Subcutaneous abdominal adipose tissue (tissue), 5 donors: Measurements from ENCODE around the gene BANP.

Experiments used
- H3K27ac ChIP-seq: one replicate; pipeline ENCODE4 v1.7.0; 2013; ENCODE audit warnings: low read depth, mild to moderate bottlenecking, inconsistent platforms, low read length, moderate library complexity
- H3K27me3 ChIP-seq, 5 donors: one replicate each; pipeline ENCODE4 v1.7.0; 2013; ENCODE audit warnings: low read length in 5 of 5, inconsistent platforms in 1 of 5; ENCODE audit not compliant: control insufficient read depth in 5 of 5, insufficient read depth in 4 of 5
- H3K36me3 ChIP-seq, 5 donors: one replicate each; pipeline ENCODE4 v1.7.0; 2013; ENCODE audit warnings: low read length in 5 of 5; ENCODE audit not compliant: control insufficient read depth in 5 of 5, insufficient read depth in 5 of 5
- H3K4me1 ChIP-seq, 5 donors: one replicate each; pipeline ENCODE4 v1.7.0; 2013; ENCODE audit warnings: low read length in 5 of 5, mild to moderate bottlenecking in 3 of 5, moderate library complexity in 1 of 5; ENCODE audit not compliant: control insufficient read depth in 5 of 5, insufficient read depth in 5 of 5
- H3K4me3 ChIP-seq, 5 donors: one replicate each; pipeline ENCODE4 v1.7.0; 2013; ENCODE audit warnings: low read length in 5 of 5, low read depth in 1 of 5
- H3K9ac ChIP-seq, 5 donors: one replicate each; pipeline ENCODE4 v1.7.0; 2013; ENCODE audit warnings: low read length in 5 of 5, mild to moderate bottlenecking in 4 of 5, moderate library complexity in 3 of 5
- H3K9me3 ChIP-seq, 5 donors: one replicate each; pipeline ENCODE4 v1.7.0; 2013; ENCODE audit warnings: low read length in 5 of 5; ENCODE audit not compliant: control insufficient read depth in 5 of 5
- donor health status: healthy.
- donor health status: healthy.
- donor health status: healthy.
- donor health status: healthy.
- donor health status: healthy.

BANP gene

GRCh38 chr16:88003316-88003715 lies 52.1 kb downstream of the BANP start:
- Histone ChIP-seq H3K27ac (no peak overlapping the region), H3K4me3 (no peak overlapping the region), H3K9ac (no peak overlapping the region), H3K36me3 (peaks cover 0 to 39% (median 27%) of the 10 kb centered on the region in 5 donors), H3K9me3 (no peaks in the 10 kb centered on the region), H3K27me3 (no peaks in the 10 kb centered on the region), H3K4me1 (peaks cover 0 to 13% (median 8%) of the 10 kb centered on the region in 5 donors)

GRCh38 chr16:88003736-88004135 lies 52.5 kb downstream of the BANP start:
- Histone ChIP-seq H3K27me3 (no peaks in the 10 kb centered on the region), H3K27ac (no peak overlapping the region), H3K9ac (no peak overlapping the region), H3K4me1 (peaks cover 0 to 13% (median 8%) of the 10 kb centered on the region in 5 donors), H3K36me3 (peaks cover 0 to 36% (median 27%) of the 10 kb centered on the region in 5 donors), H3K9me3 (no peaks in the 10 kb centered on the region), H3K4me3 (no peak overlapping the region)

GRCh38 chr16:88004391-88004790 lies 53.2 kb downstream of the BANP start:
- no peaks in the 10 kb centered on the region for H3K27me3 ChIP-seq
- H3K4me3 ChIP-seq: no peak overlapping the region
- H3K9ac ChIP-seq: no peak overlapping the region
- H3K36me3 ChIP-seq: peaks cover 1 to 31% (median 25%) of the 10 kb centered on the region in 5 donors
- H3K9me3 ChIP-seq: no peaks in the 10 kb centered on the region
- no peak overlapping the region for H3K27ac ChIP-seq
- H3K4me1 ChIP-seq: peaks cover 0 to 13% (median 8%) of the 10 kb centered on the region in 5 donors

- Histone ChIP-seq H3K27ac (no peak overlapping the region), H3K9me3 (no peaks in the 10 kb centered on the region), H3K4me1 (peaks cover 0 to 13% (median 8%) of the 10 kb centered on the region in 5 donors), H3K27me3 (no peaks in the 10 kb centered on the region), H3K36me3 (peaks cover 9 to 39% (median 29%) of the 10 kb centered on the region in 5 donors), H3K9ac (no peak overlapping the region), H3K4me3 (no peak overlapping the region)
These were observed 53.9 kb downstream of the BANP start for GRCh38 chr16:88005181-88005581.

GRCh38 chr16:88005968-88006367 lies 54.7 kb downstream of the BANP start:
- Histone ChIP-seq H3K27ac (no peak overlapping the region), H3K4me3 (no peak overlapping the region), H3K4me1 (peaks cover 0 to 13% (median 8%) of the 10 kb centered on the region in 5 donors), H3K36me3 (peaks cover 9 to 47% (median 36%) of the 10 kb centered on the region in 5 donors), H3K9me3 (no peaks in the 10 kb centered on the region), H3K27me3 (no peaks in the 10 kb centered on the region), H3K9ac (no peak overlapping the region)

- Histone ChIP-seq H3K27me3 (no peaks in the 10 kb centered on the region), H3K27ac (peak overlapping the region; percentile 43), H3K9ac (peak overlapping the region in 1 of 5 donors; percentile 46), H3K4me3 (no peak overlapping the region), H3K36me3 (peaks cover 9 to 49% (median 36%) of the 10 kb centered on the region in 5 donors), H3K9me3 (no peaks in the 10 kb centered on the region), H3K4me1 (peaks cover 0 to 13% (median 8%) of the 10 kb centered on the region in 5 donors)
These were observed 56.1 kb downstream of the BANP start for GRCh38 chr16:88007321-88007731.

- peaks cover 2 to 18% (median 8%) of the 10 kb centered on the region in 5 donors for H3K4me1 ChIP-seq
- no peaks in the 10 kb centered on the region for H3K9me3 ChIP-seq
- H3K9ac ChIP-seq: no peak overlapping the region
- H3K27me3 ChIP-seq: no peaks in the 10 kb centered on the region
- no peak overlapping the region for H3K4me3 ChIP-seq
- H3K27ac ChIP-seq: no peak overlapping the region
- H3K36me3 ChIP-seq: peaks cover 9 to 58% (median 44%) of the 10 kb centered on the region in 5 donors
These were observed 57.6 kb downstream of the BANP start for GRCh38 chr16:88008840-88009239.

GRCh38 chr16:88009563-88010342 lies 58.5 kb downstream of the BANP start:
- no peak overlapping the region for H3K9ac ChIP-seq
- H3K27ac ChIP-seq: no peak overlapping the region
- no peaks in the 10 kb centered on the region for H3K27me3 ChIP-seq
- no peaks in the 10 kb centered on the region for H3K9me3 ChIP-seq
- peaks cover 2 to 21% (median 8%) of the 10 kb centered on the region in 5 donors for H3K4me1 ChIP-seq
- no peak overlapping the region for H3K4me3 ChIP-seq
- peaks cover 9 to 55% (median 39%) of the 10 kb centered on the region in 5 donors for H3K36me3 ChIP-seq

GRCh38 chr16:88010343-88010967 lies 59.2 kb downstream of the BANP start:
- H3K36me3 ChIP-seq: peaks cover 9 to 55% (median 36%) of the 10 kb centered on the region in 5 donors

GRCh38 chr16:88010968-88011483 lies 59.8 kb downstream of the BANP start:
- H3K27ac ChIP-seq: no peak overlapping the region
- H3K36me3 ChIP-seq: peaks cover 9 to 52% (median 34%) of the 10 kb centered on the region in 5 donors
- H3K9ac ChIP-seq: no peak overlapping the region
- H3K9me3 ChIP-seq: no peaks in the 10 kb centered on the region
- H3K27me3 ChIP-seq: no peaks in the 10 kb centered on the region
- peaks cover 2 to 21% (median 8%) of the 10 kb centered on the region in 5 donors for H3K4me1 ChIP-seq
- H3K4me3 ChIP-seq: no peak overlapping the region

More at GRCh38 chr16:88010343-88010967, 59.2 kb downstream of the BANP start:
- H3K4me3 ChIP-seq: no peak overlapping the region
- H3K9me3 ChIP-seq: no peaks in the 10 kb centered on the region
- H3K9ac ChIP-seq: no peak overlapping the region
- no peaks in the 10 kb centered on the region for H3K27me3 ChIP-seq
- H3K27ac ChIP-seq: no peak overlapping the region
- peaks cover 2 to 21% (median 8%) of the 10 kb centered on the region in 5 donors for H3K4me1 ChIP-seq
